Activated naive CD4-positive, alpha-beta T cell treated with Interleukin-2 at 50 U/mL for 16 hours (primary cell): ENCODE results near the gene C11orf42.

Experiments used
- DNase-seq: peaks from one replicate; pipeline ENCODE4 v3.0.0-alpha.2; 2020

Gene C11orf42

DNA sequence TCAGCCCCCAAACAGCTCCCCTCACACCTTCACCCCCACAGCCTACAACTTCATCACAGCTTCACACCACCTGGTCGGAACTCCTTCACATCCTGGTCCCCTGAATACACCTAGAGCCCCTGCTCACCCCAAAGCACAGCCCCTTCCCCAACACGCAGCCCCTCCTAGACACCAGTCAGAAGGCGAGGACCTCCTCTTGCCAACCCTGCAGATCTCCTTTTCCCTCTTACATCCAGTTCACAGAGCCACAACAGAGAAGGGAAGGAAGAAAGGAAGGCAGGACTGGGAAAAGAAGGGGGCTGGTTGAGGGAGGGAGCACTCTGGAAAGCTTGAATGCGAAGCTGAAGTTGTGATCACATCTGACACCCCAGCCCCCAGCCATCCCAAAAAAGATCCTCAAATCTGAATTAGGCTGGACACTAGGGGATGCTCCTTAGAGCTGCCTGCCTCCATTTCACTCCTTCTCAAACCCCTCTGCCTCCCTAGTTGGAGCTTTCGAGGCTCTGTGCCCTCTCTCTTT, 54.9 kb downstream of the C11orf42 start:
- no peak for DNase-seq
